HEK293 (cell line): ENCODE measurements around the gene CAPN13.

Experiments
- CTCF ChIP-seq: fragments of 450-650 bp; formaldehyde crosslinking; IDR thresholded peaks from 2 replicates; pipeline ENCODE4 v1.5.1; 2016; ENCODE audit warnings: missing biosample characterization, missing genetic modification characterization
- MYNN ChIP-seq: fragments of 450-650 bp; formaldehyde crosslinking; IDR thresholded peaks from 2 replicates; pipeline ENCODE4 v1.5.1; 2016; ENCODE audit warnings: missing biosample characterization, missing genetic modification characterization, borderline replicate concordance
- PRDM10 ChIP-seq: fragments of 450-650 bp; formaldehyde crosslinking; IDR thresholded peaks from 2 replicates; pipeline ENCODE4 v1.5.1; 2016; ENCODE audit warnings: missing biosample characterization, missing genetic modification characterization
- ZNF292 ChIP-seq: fragments of 450-650 bp; formaldehyde crosslinking; IDR thresholded peaks from 2 replicates; pipeline ENCODE4 v1.5.1; 2016; ENCODE audit warnings: low read depth, missing biosample characterization, missing genetic modification characterization, borderline replicate concordance
- ZNF521 ChIP-seq: fragments of 450-650 bp; formaldehyde crosslinking; IDR thresholded peaks from 2 replicates; pipeline ENCODE4 v1.5.1; 2017; ENCODE audit warnings: missing biosample characterization, mild to moderate bottlenecking, missing genetic modification characterization
- ZNF785 ChIP-seq: fragments of 450-650 bp; formaldehyde crosslinking; IDR thresholded peaks from 2 replicates; pipeline ENCODE4 v1.5.1; 2016; ENCODE audit warnings: missing biosample characterization, missing genetic modification characterization
- TF ChIP-seq, protein P1 (sequence below): fragments of 450-650 bp; formaldehyde crosslinking; IDR thresholded peaks from 2 replicates; pipeline ENCODE4 v1.5.1; 2016; ENCODE audit warnings: missing biosample characterization, missing genetic modification characterization
- TF ChIP-seq, protein P2 (sequence below): sonication (generic); formaldehyde crosslinking; IDR thresholded peaks from 2 replicates; pipeline ENCODE4 v1.8.1; 2022; ENCODE audit warnings: mild to moderate bottlenecking, moderate library complexity, missing genetic modification reagents
- TF ChIP-seq, protein P3 (sequence below): fragments of 450-650 bp; formaldehyde crosslinking; IDR thresholded peaks from 2 replicates; pipeline ENCODE4 v1.5.1; 2016; ENCODE audit warnings: missing biosample characterization, missing genetic modification characterization
- TF ChIP-seq, protein P4 (sequence below): fragments of 450-650 bp; formaldehyde crosslinking; IDR thresholded peaks from 2 replicates; pipeline ENCODE4 v1.5.1; 2017; ENCODE audit warnings: missing biosample characterization, missing genetic modification characterization

GRCh38 chr2:30695749-30696148 is 111.5 kb downstream of the CAPN13 start:
- no peak for TF ChIP-seq ZNF785 (tag by site-specific recombination)
- TF ChIP-seq CTCF = no peak
- TF ChIP-seq, protein P1, sequence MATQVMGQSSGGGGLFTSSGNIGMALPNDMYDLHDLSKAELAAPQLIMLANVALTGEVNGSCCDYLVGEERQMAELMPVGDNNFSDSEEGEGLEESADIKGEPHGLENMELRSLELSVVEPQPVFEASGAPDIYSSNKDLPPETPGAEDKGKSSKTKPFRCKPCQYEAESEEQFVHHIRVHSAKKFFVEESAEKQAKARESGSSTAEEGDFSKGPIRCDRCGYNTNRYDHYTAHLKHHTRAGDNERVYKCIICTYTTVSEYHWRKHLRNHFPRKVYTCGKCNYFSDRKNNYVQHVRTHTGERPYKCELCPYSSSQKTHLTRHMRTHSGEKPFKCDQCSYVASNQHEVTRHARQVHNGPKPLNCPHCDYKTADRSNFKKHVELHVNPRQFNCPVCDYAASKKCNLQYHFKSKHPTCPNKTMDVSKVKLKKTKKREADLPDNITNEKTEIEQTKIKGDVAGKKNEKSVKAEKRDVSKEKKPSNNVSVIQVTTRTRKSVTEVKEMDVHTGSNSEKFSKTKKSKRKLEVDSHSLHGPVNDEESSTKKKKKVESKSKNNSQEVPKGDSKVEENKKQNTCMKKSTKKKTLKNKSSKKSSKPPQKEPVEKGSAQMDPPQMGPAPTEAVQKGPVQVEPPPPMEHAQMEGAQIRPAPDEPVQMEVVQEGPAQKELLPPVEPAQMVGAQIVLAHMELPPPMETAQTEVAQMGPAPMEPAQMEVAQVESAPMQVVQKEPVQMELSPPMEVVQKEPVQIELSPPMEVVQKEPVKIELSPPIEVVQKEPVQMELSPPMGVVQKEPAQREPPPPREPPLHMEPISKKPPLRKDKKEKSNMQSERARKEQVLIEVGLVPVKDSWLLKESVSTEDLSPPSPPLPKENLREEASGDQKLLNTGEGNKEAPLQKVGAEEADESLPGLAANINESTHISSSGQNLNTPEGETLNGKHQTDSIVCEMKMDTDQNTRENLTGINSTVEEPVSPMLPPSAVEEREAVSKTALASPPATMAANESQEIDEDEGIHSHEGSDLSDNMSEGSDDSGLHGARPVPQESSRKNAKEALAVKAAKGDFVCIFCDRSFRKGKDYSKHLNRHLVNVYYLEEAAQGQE (tag by site-specific recombination) = no peak
- TF ChIP-seq, protein P2, sequence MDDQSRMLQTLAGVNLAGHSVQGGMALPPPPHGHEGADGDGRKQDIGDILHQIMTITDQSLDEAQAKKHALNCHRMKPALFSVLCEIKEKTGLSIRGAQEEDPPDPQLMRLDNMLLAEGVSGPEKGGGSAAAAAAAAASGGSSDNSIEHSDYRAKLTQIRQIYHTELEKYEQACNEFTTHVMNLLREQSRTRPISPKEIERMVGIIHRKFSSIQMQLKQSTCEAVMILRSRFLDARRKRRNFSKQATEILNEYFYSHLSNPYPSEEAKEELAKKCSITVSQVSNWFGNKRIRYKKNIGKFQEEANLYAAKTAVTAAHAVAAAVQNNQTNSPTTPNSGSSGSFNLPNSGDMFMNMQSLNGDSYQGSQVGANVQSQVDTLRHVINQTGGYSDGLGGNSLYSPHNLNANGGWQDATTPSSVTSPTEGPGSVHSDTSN (CRISPR knock-in tag) = no peak
- no peak for TF ChIP-seq ZNF292 (tag by site-specific recombination)
- no peak for TF ChIP-seq MYNN
- TF ChIP-seq ZNF521 (tag by site-specific recombination) = no peak
- TF ChIP-seq, protein P3, sequence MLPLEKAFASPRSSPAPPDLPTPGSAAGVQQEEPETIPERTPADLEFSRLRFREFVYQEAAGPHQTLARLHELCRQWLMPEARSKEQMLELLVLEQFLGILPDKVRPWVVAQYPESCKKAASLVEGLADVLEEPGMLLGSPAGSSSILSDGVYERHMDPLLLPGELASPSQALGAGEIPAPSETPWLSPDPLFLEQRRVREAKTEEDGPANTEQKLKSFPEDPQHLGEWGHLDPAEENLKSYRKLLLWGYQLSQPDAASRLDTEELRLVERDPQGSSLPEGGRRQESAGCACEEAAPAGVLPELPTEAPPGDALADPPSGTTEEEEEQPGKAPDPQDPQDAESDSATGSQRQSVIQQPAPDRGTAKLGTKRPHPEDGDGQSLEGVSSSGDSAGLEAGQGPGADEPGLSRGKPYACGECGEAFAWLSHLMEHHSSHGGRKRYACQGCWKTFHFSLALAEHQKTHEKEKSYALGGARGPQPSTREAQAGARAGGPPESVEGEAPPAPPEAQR (tag by site-specific recombination) = no peak
- TF ChIP-seq, protein P4, sequence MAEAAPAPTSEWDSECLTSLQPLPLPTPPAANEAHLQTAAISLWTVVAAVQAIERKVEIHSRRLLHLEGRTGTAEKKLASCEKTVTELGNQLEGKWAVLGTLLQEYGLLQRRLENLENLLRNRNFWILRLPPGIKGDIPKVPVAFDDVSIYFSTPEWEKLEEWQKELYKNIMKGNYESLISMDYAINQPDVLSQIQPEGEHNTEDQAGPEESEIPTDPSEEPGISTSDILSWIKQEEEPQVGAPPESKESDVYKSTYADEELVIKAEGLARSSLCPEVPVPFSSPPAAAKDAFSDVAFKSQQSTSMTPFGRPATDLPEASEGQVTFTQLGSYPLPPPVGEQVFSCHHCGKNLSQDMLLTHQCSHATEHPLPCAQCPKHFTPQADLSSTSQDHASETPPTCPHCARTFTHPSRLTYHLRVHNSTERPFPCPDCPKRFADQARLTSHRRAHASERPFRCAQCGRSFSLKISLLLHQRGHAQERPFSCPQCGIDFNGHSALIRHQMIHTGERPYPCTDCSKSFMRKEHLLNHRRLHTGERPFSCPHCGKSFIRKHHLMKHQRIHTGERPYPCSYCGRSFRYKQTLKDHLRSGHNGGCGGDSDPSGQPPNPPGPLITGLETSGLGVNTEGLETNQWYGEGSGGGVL = no peak
- no peak for TF ChIP-seq PRDM10
